Right cardiac atrium (tissue), 5 donors: ENCODE data around the gene DPYSL5. TPM values are rescaled to one million over a fixed set of nuclear protein-coding genes. Genes with fewer than 3 reads are reported as not detected.

Experiments
- ATAC-seq, 2 donors: fragments of 200-7000 bp; cut with Tn5 transposase; one replicate each; pipeline versions ENCODE4 v1.8.0 to v1.9.1; 2020; ENCODE audit warnings: moderate library complexity in 2 of 2, mild to moderate bottlenecking in 1 of 2
- DNase-seq, 3 donors: peaks; one replicate each; pipeline ENCODE4 v3.0.0-alpha.2; 2020
- H3K27ac ChIP-seq: one replicate; pipeline ENCODE4 v1.5.1; 2013; ENCODE audit warnings: mild to moderate bottlenecking, low read length, control low read depth, moderate library complexity
- H3K27me3 ChIP-seq: one replicate; pipeline ENCODE4 v1.6.1; 2013; ENCODE audit not compliant: control insufficient read depth, insufficient read depth
- H3K4me1 ChIP-seq: one replicate; pipeline ENCODE4 v1.6.1; 2013; ENCODE audit warnings: low read length; ENCODE audit not compliant: control insufficient read depth, insufficient read depth
- H3K4me3 ChIP-seq: one replicate; pipeline ENCODE4 v1.5.1; 2013; ENCODE audit warnings: low read length, control low read depth
- H3K9me3 ChIP-seq: one replicate; pipeline ENCODE4 v1.6.1; 2013; ENCODE audit warnings: low read length; ENCODE audit not compliant: control insufficient read depth
- WGBS: extraction: QIAGEN DNeasy Blood & Tissue Kit; methylation state at CpG from one replicate; pipeline ENCODE4 v1.1.7; 2013; 5-methylcytosine and 5-hydroxymethylcytosine counted together
- intact Hi-C, 4 donors: fragments of 100-400 bp; cut with DNase I; formaldehyde crosslinking; loops; one replicate each; pipeline versions ENCODE4 v1.11.0 to v1.14.0; 2022 to 2023
- polyA plus RNA-seq: library from polyadenylated mRNA; stranded (reverse); fragments of 200-250 nt; gene quantifications from one replicate; pipeline ENCODE4 v1.2.3, GENCODE V29; 2013
- total RNA-seq, 4 donors: library from RNA; stranded (reverse); fragmentation: NEBNext Ultra II Directional; extraction: Animal tissue kit (Norgen Biotek cat#: 25700); gene quantifications; one replicate each; pipeline ENCODE4 v1.2.1, GENCODE V29; 2021
- donor health status: healthy with polysubstance abuse.
- donor health status: DM: no; HTN: yes; CAD: no.
- donor health status: DM: no; HTN: no; CAD: no.
- donor health status: DM: no; HTN: yes; CAD: no; lungs with severe emphysema.
- donor health status: DM: yes; HTN: yes; CAD: no.

The DPYSL5 gene
- total and polyA plus RNA-seq, 5 donors = 0.05 TPM; not detected in 4

- Histone ChIP-seq H3K4me3 (no peak overlapping the region), H3K27ac (no peak overlapping the region), H3K4me1 (no peaks in the 10 kb centered on the region), H3K27me3 (no peaks in the 10 kb centered on the region), H3K9me3 (no peaks in the 10 kb centered on the region)
- 60% methylated on average over 3 of the region's 3 CpGs for WGBS
- intact Hi-C loops = no loop called here
- no peak for DNase-seq
- no peak for ATAC-seq
Observed at GRCh38 chr2:26934985-26935384, 87.1 kb downstream of the DPYSL5 start.

- Histone ChIP-seq H3K27ac (no peak overlapping the region), H3K4me1 (no peaks in the 10 kb centered on the region), H3K27me3 (no peaks in the 10 kb centered on the region), H3K4me3 (no peak overlapping the region), H3K9me3 (no peaks in the 10 kb centered on the region)
- ATAC-seq = no peak
- intact Hi-C loops = no loop called here
- WGBS = 83% methylated on average over 5 of the region's 5 CpGs
- DNase-seq = no peak
Observed at GRCh38 chr2:26936855-26937254, 88.9 kb downstream of the DPYSL5 start.

- Histone ChIP-seq H3K27me3 (no peaks in the 10 kb centered on the region), H3K4me3 (no peak overlapping the region), H3K9me3 (no peaks in the 10 kb centered on the region), H3K27ac (no peak overlapping the region), H3K4me1 (no peaks in the 10 kb centered on the region)
- intact Hi-C loops = no loop called here
- no peak for ATAC-seq
- no peak for DNase-seq
- 79% methylated on average over 10 of the region's 10 CpGs for WGBS
Observed at GRCh38 chr2:26938399-26939118, 90.6 kb downstream of the DPYSL5 start.

- Histone ChIP-seq H3K27me3 (no peaks in the 10 kb centered on the region), H3K4me1 (no peaks in the 10 kb centered on the region), H3K27ac (no peak overlapping the region), H3K4me3 (no peak overlapping the region), H3K9me3 (no peaks in the 10 kb centered on the region)
- 87% methylated on average over 9 of the region's 9 CpGs for WGBS
- ATAC-seq (no peak), DNase-seq (no peak)
- intact Hi-C loops = loop anchor here in 3 of 4 donors (5.0 kb wide), 1 partner anchor 93 kb away; the partner anchor contains the start of gene DPYSL5 (in 3 of the 3)
Observed at GRCh38 chr2:26940001-26940400, 92.1 kb downstream of the DPYSL5 start.

GRCh38 chr2:26941486-26941885 lies 93.6 kb downstream of the DPYSL5 start:
- intact Hi-C loops = loop anchor here in 3 of 4 donors (5.0 kb wide), 1 partner anchor 94 kb away; the partner anchor contains the start of gene DPYSL5 (in 3 of the 3)
- DNase-seq = no peak
- WGBS = 80% methylated on average over 3 of the region's 3 CpGs
- Histone ChIP-seq H3K4me3 (no peak overlapping the region), H3K9me3 (no peaks in the 10 kb centered on the region), H3K27ac (no peak overlapping the region), H3K27me3 (no peaks in the 10 kb centered on the region), H3K4me1 (no peaks in the 10 kb centered on the region)
- no peak for ATAC-seq

GRCh38 chr2:26942543-26943295 lies 94.8 kb downstream of the DPYSL5 start:
- no peaks in the 10 kb centered on the region for H3K9me3 ChIP-seq
- ATAC-seq (peak in 1 of 2 donors; percentile 40), DNase-seq (peak; percentile 62 to 86 (median 74))
- 24% methylated on average over 28 of the region's 28 CpGs for WGBS
- H3K4me3 ChIP-seq = no peak overlapping the region
- no peak overlapping the region for H3K27ac ChIP-seq
- intact Hi-C loops = loop anchor here (2.0 to 5.0 kb wide), 2 partner anchors 95 to 96 kb away; partner anchors contain the start of gene DPYSL5 (in 3 of the 4)
- no peaks in the 10 kb centered on the region for H3K4me1 ChIP-seq
- no peaks in the 10 kb centered on the region for H3K27me3 ChIP-seq

- intact Hi-C loops = no loop called here
- Histone ChIP-seq H3K4me3 (no peak overlapping the region), H3K4me1 (no peaks in the 10 kb centered on the region), H3K27me3 (no peaks in the 10 kb centered on the region), H3K27ac (no peak overlapping the region), H3K9me3 (no peaks in the 10 kb centered on the region)
- ATAC-seq (no peak), DNase-seq (no peak)
- 79% methylated on average over 12 of the region's 12 CpGs for WGBS
Observed at GRCh38 chr2:26945991-26946750, 98.2 kb downstream of the DPYSL5 start.

GRCh38 chr2:26946841-26947784 lies 99.2 kb downstream of the DPYSL5 start:
- H3K4me3 ChIP-seq = no peak overlapping the region
- H3K27ac ChIP-seq = no peak overlapping the region
- ATAC-seq (peak; percentile 32 to 40), DNase-seq (peak; percentile 35 to 78 (median 76))
- no peaks in the 10 kb centered on the region for H3K9me3 ChIP-seq
- 54% methylated on average over 34 of the region's 34 CpGs for WGBS
- intact Hi-C loops = no loop called here
- H3K4me1 ChIP-seq = no peaks in the 10 kb centered on the region
- H3K27me3 ChIP-seq = no peaks in the 10 kb centered on the region

GRCh38 chr2:26948800-26949199 lies 100.9 kb downstream of the DPYSL5 start:
- WGBS = 88% methylated on average over 3 of the region's 3 CpGs
- H3K4me1 ChIP-seq = no peaks in the 10 kb centered on the region
- no peak overlapping the region for H3K4me3 ChIP-seq
- intact Hi-C loops = no loop called here
- DNase-seq (no peak), ATAC-seq (no peak)
- H3K27me3 ChIP-seq = no peaks in the 10 kb centered on the region
- H3K27ac ChIP-seq = no peak overlapping the region
- H3K9me3 ChIP-seq = no peaks in the 10 kb centered on the region

GRCh38 chr2:26950246-26950645 lies 102.3 kb downstream of the DPYSL5 start:
- Histone ChIP-seq H3K9me3 (no peaks in the 10 kb centered on the region), H3K27me3 (no peaks in the 10 kb centered on the region), H3K4me1 (no peaks in the 10 kb centered on the region), H3K4me3 (no peak overlapping the region), H3K27ac (no peak overlapping the region)
- WGBS = 74% methylated on average over 5 of the region's 5 CpGs
- ATAC-seq = no peak
- no peak for DNase-seq
- intact Hi-C loops = no loop called here
